ENCODE measurements around the gene KRTAP12-1. TPM values are rescaled to one million over a fixed set of nuclear protein-coding genes. Genes with fewer than 3 reads are reported as not detected.

The KRTAP12-1 gene
- total and polyA plus RNA-seq, 2 donors, result not detected

GRCh38 chr21:44713846-44714245 lies 31.9 kb upstream of the KRTAP12-1 start:
- DNase-seq (ENCODE audit: low read depth in 6 of 9, low spot score in 9 of 9), result no peak

GRCh38 chr21:44713130-44713529 lies 31.2 kb upstream of the KRTAP12-1 start:
- Histone ChIP-seq H3K27ac (ENCODE audit: low read depth in 1 of 2, low read length in 1 of 2) (no peak overlapping the region), H3K36me3 (ENCODE audit: control insufficient read depth in 2 of 2, insufficient read depth in 2 of 2, low read length in 1 of 2) (no peaks in the 10 kb centered on the region), H3K27me3 (ENCODE audit: control insufficient read depth in 2 of 2, insufficient read depth in 1 of 2, low read length in 1 of 2) (peaks cover 61 to 84% of the 10 kb centered on the region in 2 donors), H3K9me3 (ENCODE audit: control insufficient read depth in 2 of 2, insufficient read depth in 1 of 2, low read length in 1 of 2) (peaks cover 0 to 4% of the 10 kb centered on the region in 2 donors), H3K4me3 (ENCODE audit: low read length in 2 of 2) (no peak overlapping the region), H3K4me1 (ENCODE audit: control insufficient read depth in 2 of 2, insufficient read depth in 2 of 2, low read length in 2 of 2) (peaks cover 0 to 5% of the 10 kb centered on the region in 2 donors)
- DNase-seq (ENCODE audit: low read depth in 6 of 9, low spot score in 9 of 9), result no peak
- 69% methylated on average over 9 of the region's 9 CpGs for WGBS

More at GRCh38 chr21:44713846-44714245, 31.9 kb upstream of the KRTAP12-1 start:
- H3K36me3 ChIP-seq (ENCODE audit: control insufficient read depth in 2 of 2, insufficient read depth in 2 of 2, low read length in 1 of 2), result no peaks in the 10 kb centered on the region
- H3K9me3 ChIP-seq (ENCODE audit: control insufficient read depth in 2 of 2, insufficient read depth in 1 of 2, low read length in 1 of 2), result peaks cover 0 to 4% of the 10 kb centered on the region in 2 donors
- WGBS, result 93% methylated on average over 10 of the region's 10 CpGs
- no peak overlapping the region for H3K4me3 ChIP-seq (ENCODE audit: low read length in 2 of 2)
- H3K27ac ChIP-seq (ENCODE audit: low read depth in 1 of 2, low read length in 1 of 2), result no peak overlapping the region
- peaks cover 0 to 2% of the 10 kb centered on the region in 2 donors for H3K4me1 ChIP-seq (ENCODE audit: control insufficient read depth in 2 of 2, insufficient read depth in 2 of 2, low read length in 2 of 2)
- peaks cover 56 to 84% of the 10 kb centered on the region in 2 donors for H3K27me3 ChIP-seq (ENCODE audit: control insufficient read depth in 2 of 2, insufficient read depth in 1 of 2, low read length in 1 of 2)

- H3K27ac ChIP-seq (ENCODE audit: low read depth in 1 of 2, low read length in 1 of 2), result no peak overlapping the region
- peaks cover 67 to 91% of the 10 kb centered on the region in 2 donors for H3K27me3 ChIP-seq (ENCODE audit: control insufficient read depth in 2 of 2, insufficient read depth in 1 of 2, low read length in 1 of 2)
- H3K36me3 ChIP-seq (ENCODE audit: control insufficient read depth in 2 of 2, insufficient read depth in 2 of 2, low read length in 1 of 2), result no peaks in the 10 kb centered on the region
- DNase-seq (ENCODE audit: low read depth in 6 of 9, low spot score in 9 of 9), result no peak
- H3K4me3 ChIP-seq (ENCODE audit: low read length in 2 of 2), result no peak overlapping the region
- 13% methylated on average over 22 of the region's 22 CpGs for WGBS
- peaks cover 0 to 5% of the 10 kb centered on the region in 2 donors for H3K4me1 ChIP-seq (ENCODE audit: control insufficient read depth in 2 of 2, insufficient read depth in 2 of 2, low read length in 2 of 2)
- peaks cover 0 to 4% of the 10 kb centered on the region in 2 donors for H3K9me3 ChIP-seq (ENCODE audit: control insufficient read depth in 2 of 2, insufficient read depth in 1 of 2, low read length in 1 of 2)
Observed at GRCh38 chr21:44712203-44713028, 30.5 kb upstream of the KRTAP12-1 start.

- Histone ChIP-seq H3K4me3 (ENCODE audit: low read length in 2 of 2) (no peak within 1 kb of the TSS), H3K36me3 (ENCODE audit: control insufficient read depth in 2 of 2, insufficient read depth in 2 of 2, low read length in 1 of 2) (no peaks in the 10 kb centered on the region), H3K9me3 (ENCODE audit: control insufficient read depth in 2 of 2, insufficient read depth in 1 of 2, low read length in 1 of 2) (peaks cover 2 to 6% of the 10 kb centered on the region in 2 donors), H3K27ac (ENCODE audit: low read depth in 1 of 2, low read length in 1 of 2) (no peak within 1 kb of the TSS), H3K27me3 (ENCODE audit: control insufficient read depth in 2 of 2, insufficient read depth in 1 of 2, low read length in 1 of 2) (peaks cover 75 to 97% of the 10 kb centered on the region in 2 donors), H3K4me1 (ENCODE audit: control insufficient read depth in 2 of 2, insufficient read depth in 2 of 2, low read length in 2 of 2) (peaks cover 0 to 5% of the 10 kb centered on the region in 2 donors)
- DNase-seq (ENCODE audit: low read depth in 6 of 9, low spot score in 9 of 9), result no peak
- 4% methylated on average over 41 of the region's 41 CpGs for WGBS
Observed at GRCh38 chr21:44711327-44712202, 29.6 kb upstream of the KRTAP12-1 start, which contains the start of gene TSPEAR. Gene TSPEAR, minus strand, starts transcription at chr21:44711572. Its CDS starts 58 bp downstream, at chr21:44711514.

GRCh38 chr21:44710756-44711326 lies 28.9 kb upstream of the KRTAP12-1 start:
- Histone ChIP-seq H3K9me3 (ENCODE audit: control insufficient read depth in 2 of 2, insufficient read depth in 1 of 2, low read length in 1 of 2) (peaks cover 9 to 13% of the 10 kb centered on the region in 2 donors), H3K4me3 (ENCODE audit: low read length in 2 of 2) (no peak overlapping the region), H3K27me3 (ENCODE audit: control insufficient read depth in 2 of 2, insufficient read depth in 1 of 2, low read length in 1 of 2) (peaks cover 83 to 99% of the 10 kb centered on the region in 2 donors), H3K27ac (ENCODE audit: low read depth in 1 of 2, low read length in 1 of 2) (no peak overlapping the region), H3K36me3 (ENCODE audit: control insufficient read depth in 2 of 2, insufficient read depth in 2 of 2, low read length in 1 of 2) (peaks cover 0 to 6% of the 10 kb centered on the region in 2 donors), H3K4me1 (ENCODE audit: control insufficient read depth in 2 of 2, insufficient read depth in 2 of 2, low read length in 2 of 2) (peaks cover 0 to 5% of the 10 kb centered on the region in 2 donors)
- no peak for DNase-seq (ENCODE audit: low read depth in 6 of 9, low spot score in 9 of 9)
- 7% methylated on average over 20 of the region's 20 CpGs for WGBS

GRCh38 chr21:44710294-44710665 lies 28.3 kb upstream of the KRTAP12-1 start:
- WGBS, result 7% methylated on average over 17 of the region's 17 CpGs
- no peak for DNase-seq (ENCODE audit: low read depth in 6 of 9, low spot score in 9 of 9)
- H3K27ac ChIP-seq (ENCODE audit: low read depth in 1 of 2, low read length in 1 of 2), result no peak overlapping the region
- H3K36me3 ChIP-seq (ENCODE audit: control insufficient read depth in 2 of 2, insufficient read depth in 2 of 2, low read length in 1 of 2), result peaks cover 0 to 6% of the 10 kb centered on the region in 2 donors
- H3K27me3 ChIP-seq (ENCODE audit: control insufficient read depth in 2 of 2, insufficient read depth in 1 of 2, low read length in 1 of 2), result peaks cover 84 to 95% of the 10 kb centered on the region in 2 donors
- H3K9me3 ChIP-seq (ENCODE audit: control insufficient read depth in 2 of 2, insufficient read depth in 1 of 2, low read length in 1 of 2), result peaks cover 9 to 15% of the 10 kb centered on the region in 2 donors
- peaks cover 0 to 5% of the 10 kb centered on the region in 2 donors for H3K4me1 ChIP-seq (ENCODE audit: control insufficient read depth in 2 of 2, insufficient read depth in 2 of 2, low read length in 2 of 2)
- H3K4me3 ChIP-seq (ENCODE audit: low read length in 2 of 2), result no peak overlapping the region

- Histone ChIP-seq H3K9me3 (ENCODE audit: control insufficient read depth in 2 of 2, insufficient read depth in 1 of 2, low read length in 1 of 2) (peaks cover 9 to 17% of the 10 kb centered on the region in 2 donors), H3K36me3 (ENCODE audit: control insufficient read depth in 2 of 2, insufficient read depth in 2 of 2, low read length in 1 of 2) (peaks cover 0 to 6% of the 10 kb centered on the region in 2 donors), H3K27ac (ENCODE audit: low read depth in 1 of 2, low read length in 1 of 2) (no peak overlapping the region), H3K4me1 (ENCODE audit: control insufficient read depth in 2 of 2, insufficient read depth in 2 of 2, low read length in 2 of 2) (peaks cover 0 to 2% of the 10 kb centered on the region in 2 donors), H3K4me3 (ENCODE audit: low read length in 2 of 2) (no peak overlapping the region), H3K27me3 (ENCODE audit: control insufficient read depth in 2 of 2, insufficient read depth in 1 of 2, low read length in 1 of 2) (peaks cover 81 to 91% of the 10 kb centered on the region in 2 donors)
- DNase-seq (ENCODE audit: low read depth in 6 of 9, low spot score in 9 of 9), result peak in 1 of 9 donors; percentile 15
- WGBS, result 6% methylated on average over 45 of the region's 45 CpGs
Observed at GRCh38 chr21:44709426-44710293, 27.7 kb upstream of the KRTAP12-1 start.

GRCh38 chr21:44708866-44709425 lies 27.0 kb upstream of the KRTAP12-1 start:
- Histone ChIP-seq H3K36me3 (ENCODE audit: control insufficient read depth in 2 of 2, insufficient read depth in 2 of 2, low read length in 1 of 2) (peaks cover 0 to 6% of the 10 kb centered on the region in 2 donors), H3K27me3 (ENCODE audit: control insufficient read depth in 2 of 2, insufficient read depth in 1 of 2, low read length in 1 of 2) (peaks cover 85 to 92% of the 10 kb centered on the region in 2 donors), H3K9me3 (ENCODE audit: control insufficient read depth in 2 of 2, insufficient read depth in 1 of 2, low read length in 1 of 2) (peaks cover 9 to 22% of the 10 kb centered on the region in 2 donors), H3K27ac (ENCODE audit: low read depth in 1 of 2, low read length in 1 of 2) (no peak overlapping the region), H3K4me3 (ENCODE audit: low read length in 2 of 2) (no peak overlapping the region), H3K4me1 (ENCODE audit: control insufficient read depth in 2 of 2, insufficient read depth in 2 of 2, low read length in 2 of 2) (peaks cover 0 to 2% of the 10 kb centered on the region in 2 donors)
- 8% methylated on average over 25 of the region's 25 CpGs for WGBS
- DNase-seq (ENCODE audit: low read depth in 6 of 9, low spot score in 9 of 9), result no peak
